Activated naive CD8-positive, alpha-beta T cell treated with anti-CD3 and anti-CD28 coated beads for 36 hours (primary cell): Measurements from ENCODE around the gene SPEG. TPM values are rescaled to one million over a fixed set of nuclear protein-coding genes. Genes with fewer than 3 reads are reported as not detected.
A peak's percentile ranks its signal among the peaks of the same experiment; 100 is the strongest.

Experiments used
- DNase-seq: peaks from one replicate; pipeline ENCODE4 v3.0.0; 2021
- H3K27ac Mint-ChIP-seq: one replicate; pipeline ENCODE4 v1.8.0; 2022; ENCODE audit warnings: mild to moderate bottlenecking, moderate library complexity, mixed read lengths
- H3K27me3 Mint-ChIP-seq: one replicate; pipeline ENCODE4 v1.8.0; 2022; ENCODE audit warnings: mild to moderate bottlenecking, mixed read lengths
- H3K36me3 Mint-ChIP-seq: one replicate; pipeline ENCODE4 v1.8.0; 2021; ENCODE audit warnings: mild to moderate bottlenecking, mixed read lengths
- H3K4me1 Mint-ChIP-seq: one replicate; pipeline ENCODE4 v1.8.0; 2021; ENCODE audit warnings: mixed read lengths
- H3K4me3 Mint-ChIP-seq: one replicate; pipeline ENCODE4 v1.8.0; 2022; ENCODE audit warnings: mild to moderate bottlenecking, moderate library complexity, mixed read lengths
- H3K9me3 Mint-ChIP-seq: one replicate; pipeline ENCODE4 v1.8.0; 2022; ENCODE audit warnings: mixed read lengths
- total RNA-seq, 2 experiments: library from RNA; stranded (reverse); gene quantifications; one replicate each; pipeline ENCODE4 v1.2.3, GENCODE V29; 2021

The SPEG gene
- total RNA-seq, 2 experiments from 2014 or later = 1.5 to 1.6 TPM

DNA sequence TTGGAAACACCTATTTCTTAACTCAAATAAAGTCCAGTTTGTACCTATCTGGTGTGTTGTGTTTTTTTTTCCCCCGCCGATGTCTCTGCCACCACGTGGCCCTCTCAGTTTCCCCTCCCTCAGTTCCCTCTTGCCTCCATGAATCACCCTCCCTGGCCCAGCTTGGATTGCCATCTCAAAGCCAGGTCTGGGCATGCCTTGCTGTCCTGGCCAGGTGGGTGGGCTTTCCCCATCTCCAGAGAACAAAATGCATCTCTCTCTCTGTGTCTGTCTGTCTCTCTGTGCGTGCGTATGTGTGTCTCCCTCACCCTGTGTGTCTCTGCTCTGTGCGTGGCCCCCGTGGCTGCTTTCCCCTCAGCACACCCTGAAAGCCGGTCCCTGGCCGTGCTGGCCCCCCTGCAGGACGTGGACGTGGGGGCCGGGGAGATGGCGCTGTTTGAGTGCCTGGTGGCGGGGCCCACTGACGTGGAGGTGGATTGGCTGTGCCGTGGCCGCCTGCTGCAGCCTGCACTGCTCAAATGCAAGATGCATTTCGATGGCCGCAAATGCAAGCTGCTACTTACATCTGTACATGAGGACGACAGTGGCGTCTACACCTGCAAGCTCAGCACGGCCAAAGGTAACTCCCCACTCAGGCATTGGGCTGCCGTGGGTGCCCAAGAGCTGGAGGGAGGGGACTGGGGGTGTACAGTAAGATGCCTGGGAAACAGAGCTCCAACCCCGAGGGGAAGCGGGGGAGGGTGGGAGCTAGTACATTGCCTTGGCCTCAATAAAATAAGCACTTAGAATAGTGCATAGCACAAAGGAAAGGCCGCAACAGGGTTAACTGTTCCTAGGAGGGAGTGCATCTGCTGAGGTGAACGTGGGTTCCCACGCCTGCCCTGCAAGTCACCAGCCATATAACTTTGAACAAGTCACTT, 32.4 kb downstream of the SPEG start:
- Mint-ChIP-seq H3K27me3 (no peaks in the 10 kb centered on the region), H3K9me3 (no peaks in the 10 kb centered on the region), H3K27ac (no peak overlapping the region)

DNA sequence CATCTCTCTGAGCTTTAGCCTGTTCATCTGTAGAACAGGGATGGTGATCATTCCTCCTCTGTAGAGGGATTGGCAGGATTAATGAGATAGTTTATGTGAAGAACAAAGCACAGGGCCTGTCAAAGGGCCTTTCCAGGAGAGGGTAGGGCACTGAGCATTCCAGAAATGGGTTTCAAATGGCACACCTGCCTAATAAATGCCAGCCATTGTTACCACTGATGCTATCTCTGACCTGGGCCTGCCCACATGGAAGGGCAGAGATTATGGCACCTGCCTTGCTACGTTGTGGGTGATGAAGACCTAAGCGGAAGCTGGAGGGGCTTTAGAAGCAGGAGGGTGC, 33.1 kb downstream of the SPEG start:
- no peaks in the 10 kb centered on the region for H3K27me3 Mint-ChIP-seq
- no peaks in the 10 kb centered on the region for H3K9me3 Mint-ChIP-seq
- DNase-seq = no peak

More for the DNA sequence above, 32.4 kb downstream of the SPEG start:
- DNase-seq = no peak
- Mint-ChIP-seq H3K4me1 (no peaks in the 10 kb centered on the region), H3K36me3 (no peaks in the 10 kb centered on the region), H3K4me3 (no peak overlapping the region)

DNA sequence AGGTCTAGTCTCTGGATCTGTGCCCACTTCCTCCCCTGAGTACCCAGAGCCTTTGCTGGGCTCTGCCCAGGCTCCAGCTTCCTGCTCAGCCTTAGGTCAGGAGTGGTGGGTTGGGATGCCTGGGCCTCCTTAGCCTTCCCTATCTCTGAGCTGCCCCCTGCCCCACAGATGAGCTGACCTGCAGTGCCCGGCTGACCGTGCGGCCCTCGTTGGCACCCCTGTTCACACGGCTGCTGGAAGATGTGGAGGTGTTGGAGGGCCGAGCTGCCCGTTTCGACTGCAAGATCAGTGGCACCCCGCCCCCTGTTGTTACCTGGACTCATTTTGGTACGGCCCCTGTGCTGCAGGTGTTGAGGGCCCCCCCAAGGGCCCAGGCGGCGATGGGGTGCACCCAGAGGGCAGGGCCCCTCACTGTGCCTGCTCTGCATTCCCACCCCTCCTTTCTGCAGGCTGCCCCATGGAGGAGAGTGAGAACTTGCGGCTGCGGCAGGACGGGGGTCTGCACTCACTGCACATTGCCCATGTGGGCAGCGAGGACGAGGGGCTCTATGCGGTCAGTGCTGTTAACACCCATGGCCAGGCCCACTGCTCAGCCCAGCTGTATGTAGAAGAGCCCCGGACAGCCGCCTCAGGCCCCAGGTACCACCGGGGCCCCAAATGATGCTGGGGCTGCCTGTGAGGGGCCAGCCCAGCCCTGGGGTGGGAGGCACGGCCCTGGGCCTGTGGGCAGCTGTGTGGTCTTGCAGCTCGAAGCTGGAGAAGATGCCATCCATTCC, 34.0 kb downstream of the SPEG start:
- no peaks in the 10 kb centered on the region for H3K36me3 Mint-ChIP-seq
- no peak for DNase-seq
- no peak overlapping the region for H3K27ac Mint-ChIP-seq
- no peak overlapping the region for H3K4me3 Mint-ChIP-seq
- no peaks in the 10 kb centered on the region for H3K27me3 Mint-ChIP-seq
- no peaks in the 10 kb centered on the region for H3K9me3 Mint-ChIP-seq
- no peaks in the 10 kb centered on the region for H3K4me1 Mint-ChIP-seq

More for the DNA sequence above, 33.1 kb downstream of the SPEG start:
- Mint-ChIP-seq H3K36me3 (no peaks in the 10 kb centered on the region), H3K4me3 (no peak overlapping the region), H3K4me1 (no peaks in the 10 kb centered on the region), H3K27ac (no peak overlapping the region)

DNA sequence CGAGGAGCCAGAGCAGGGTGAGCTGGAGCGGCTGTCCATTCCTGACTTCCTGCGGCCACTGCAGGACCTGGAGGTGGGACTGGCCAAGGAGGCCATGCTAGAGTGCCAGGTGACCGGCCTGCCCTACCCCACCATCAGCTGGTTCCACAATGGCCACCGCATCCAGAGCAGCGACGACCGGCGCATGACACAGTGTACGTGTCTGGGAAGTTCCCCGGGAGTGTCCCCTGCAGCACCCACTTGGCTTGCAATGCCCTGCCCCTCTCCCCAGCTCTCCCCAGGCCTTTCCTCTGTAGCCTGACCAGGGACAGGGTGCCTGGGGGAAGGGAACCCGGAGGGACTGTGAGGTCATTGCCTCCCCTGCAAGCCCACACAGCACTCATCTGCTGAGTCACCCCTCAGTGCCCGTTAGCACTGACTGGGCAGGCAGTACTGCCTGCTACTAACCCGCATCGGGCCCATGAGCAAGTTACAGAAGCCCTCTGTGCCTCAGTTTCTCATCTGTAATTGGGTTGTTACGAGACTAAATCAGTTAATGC, 34.6 kb downstream of the SPEG start:
- Mint-ChIP-seq H3K4me3 (no peak overlapping the region), H3K4me1 (no peaks in the 10 kb centered on the region), H3K36me3 (no peaks in the 10 kb centered on the region), H3K9me3 (no peaks in the 10 kb centered on the region), H3K27me3 (no peaks in the 10 kb centered on the region), H3K27ac (no peak overlapping the region)
- no peak for DNase-seq

DNA sequence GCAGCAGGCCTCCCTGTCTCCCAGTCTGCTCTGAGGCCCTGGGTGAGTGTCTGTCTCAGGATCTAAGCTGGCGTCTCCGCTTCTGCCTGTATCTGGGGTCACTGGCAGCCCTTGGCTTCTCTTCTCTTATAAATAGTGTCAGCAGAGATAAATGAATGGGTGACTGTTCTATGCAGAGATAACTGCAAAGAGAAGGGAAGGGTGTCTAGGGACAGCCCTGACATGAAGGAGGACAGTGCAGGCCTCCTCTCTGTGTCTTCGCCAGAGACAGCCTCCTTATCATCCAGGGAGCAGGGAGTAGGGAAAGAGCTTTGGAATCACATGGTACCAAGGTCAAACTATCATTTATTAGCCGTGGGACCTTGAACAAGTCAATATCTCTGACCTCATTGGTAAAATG, 35.8 kb downstream of the SPEG start:
- Mint-ChIP-seq H3K27ac (no peak overlapping the region), H3K27me3 (no peaks in the 10 kb centered on the region), H3K4me3 (no peak overlapping the region), H3K36me3 (no peaks in the 10 kb centered on the region), H3K9me3 (no peaks in the 10 kb centered on the region), H3K4me1 (no peaks in the 10 kb centered on the region)
- DNase-seq = no peak

DNA sequence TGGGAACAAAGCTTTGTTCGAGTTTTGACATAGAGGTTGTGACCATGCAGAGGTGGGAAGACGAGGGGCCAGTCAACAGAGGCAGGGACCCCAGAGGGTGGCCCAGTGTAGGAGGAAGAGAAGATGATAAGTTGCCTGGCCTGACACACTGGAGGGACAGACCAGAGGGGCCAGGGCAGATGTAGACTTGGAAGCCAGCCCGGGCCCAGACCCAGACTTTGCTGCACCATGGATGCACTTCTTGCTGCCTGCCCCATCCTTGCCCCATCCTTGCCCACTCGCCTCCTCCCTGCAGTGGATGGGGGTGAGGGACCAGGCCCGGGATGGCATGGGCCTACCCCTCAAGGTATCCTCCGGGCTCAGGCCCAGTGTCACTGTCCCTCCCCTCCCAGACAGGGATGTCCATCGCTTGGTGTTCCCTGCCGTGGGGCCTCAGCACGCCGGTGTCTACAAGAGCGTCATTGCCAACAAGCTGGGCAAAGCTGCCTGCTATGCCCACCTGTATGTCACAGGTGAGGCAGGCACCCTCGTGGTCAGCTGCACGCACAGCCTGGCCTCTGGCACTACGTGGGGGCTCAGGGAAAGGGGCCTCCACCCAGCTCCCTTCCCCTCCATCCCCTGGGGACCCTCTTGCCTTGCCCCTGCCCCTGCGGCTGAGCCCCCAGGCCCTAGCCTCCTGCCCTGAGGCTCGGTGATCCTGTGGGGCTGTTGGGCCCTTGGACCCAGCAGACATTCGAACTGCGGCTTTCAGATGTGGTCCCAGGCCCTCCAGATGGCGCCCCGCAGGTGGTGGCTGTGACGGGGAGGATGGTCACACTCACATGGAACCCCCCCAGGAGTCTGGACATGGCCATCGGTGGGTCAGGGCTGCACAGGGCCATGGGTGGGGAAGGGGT, 37.1 kb downstream of the SPEG start:
- DNase-seq = no peak
- peaks cover 4% of the 10 kb centered on the region for H3K4me1 Mint-ChIP-seq
- no peak overlapping the region for H3K27ac Mint-ChIP-seq
- no peaks in the 10 kb centered on the region for H3K27me3 Mint-ChIP-seq
- no peak overlapping the region for H3K4me3 Mint-ChIP-seq
- H3K36me3 Mint-ChIP-seq = no peaks in the 10 kb centered on the region
- H3K9me3 Mint-ChIP-seq = no peaks in the 10 kb centered on the region

DNA sequence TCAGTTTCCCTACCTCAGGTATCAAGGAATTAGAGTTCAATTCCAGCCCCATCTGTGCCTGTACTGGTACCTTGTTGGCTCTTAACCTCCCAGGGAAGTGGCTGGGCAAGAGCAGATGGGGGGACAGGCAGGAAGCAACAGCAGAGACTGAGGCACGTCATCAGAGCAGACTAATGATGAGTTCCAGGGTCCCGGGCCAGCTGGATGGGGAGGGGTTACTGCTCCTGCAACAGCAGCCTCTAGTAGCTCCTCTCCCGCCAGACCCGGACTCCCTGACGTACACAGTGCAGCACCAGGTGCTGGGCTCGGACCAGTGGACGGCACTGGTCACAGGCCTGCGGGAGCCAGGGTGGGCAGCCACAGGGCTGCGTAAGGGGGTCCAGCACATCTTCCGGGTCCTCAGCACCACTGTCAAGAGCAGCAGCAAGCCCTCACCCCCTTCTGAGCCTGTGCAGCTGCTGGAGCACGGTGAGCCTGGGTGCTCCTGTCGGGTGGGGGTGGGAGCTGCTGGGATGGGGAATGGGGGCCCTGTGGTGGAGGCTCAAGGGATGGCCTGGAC, 38.1 kb downstream of the SPEG start:
- H3K4me3 Mint-ChIP-seq = no peak overlapping the region
- H3K9me3 Mint-ChIP-seq = no peaks in the 10 kb centered on the region
- no peak for DNase-seq
- H3K27ac Mint-ChIP-seq = no peak overlapping the region
- H3K4me1 Mint-ChIP-seq = peaks cover 4% of the 10 kb centered on the region
- no peaks in the 10 kb centered on the region for H3K27me3 Mint-ChIP-seq
- H3K36me3 Mint-ChIP-seq = no peaks in the 10 kb centered on the region

DNA sequence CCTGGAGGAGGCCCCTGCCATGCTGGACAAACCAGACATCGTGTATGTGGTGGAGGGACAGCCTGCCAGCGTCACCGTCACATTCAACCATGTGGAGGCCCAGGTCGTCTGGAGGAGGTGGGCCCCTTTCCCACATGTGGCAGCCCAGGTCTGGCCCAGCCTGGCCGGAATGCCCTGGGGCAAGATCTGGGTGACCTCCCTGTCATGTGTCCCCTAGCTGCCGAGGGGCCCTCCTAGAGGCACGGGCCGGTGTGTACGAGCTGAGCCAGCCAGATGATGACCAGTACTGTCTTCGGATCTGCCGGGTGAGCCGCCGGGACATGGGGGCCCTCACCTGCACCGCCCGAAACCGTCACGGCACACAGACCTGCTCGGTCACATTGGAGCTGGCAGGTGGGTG, 38.9 kb downstream of the SPEG start:
- Mint-ChIP-seq H3K27me3 (no peaks in the 10 kb centered on the region), H3K9me3 (no peaks in the 10 kb centered on the region), H3K27ac (no peak overlapping the region), H3K4me3 (no peak overlapping the region), H3K36me3 (no peaks in the 10 kb centered on the region), H3K4me1 (peaks cover 4% of the 10 kb centered on the region)
- DNase-seq = no peak

DNA sequence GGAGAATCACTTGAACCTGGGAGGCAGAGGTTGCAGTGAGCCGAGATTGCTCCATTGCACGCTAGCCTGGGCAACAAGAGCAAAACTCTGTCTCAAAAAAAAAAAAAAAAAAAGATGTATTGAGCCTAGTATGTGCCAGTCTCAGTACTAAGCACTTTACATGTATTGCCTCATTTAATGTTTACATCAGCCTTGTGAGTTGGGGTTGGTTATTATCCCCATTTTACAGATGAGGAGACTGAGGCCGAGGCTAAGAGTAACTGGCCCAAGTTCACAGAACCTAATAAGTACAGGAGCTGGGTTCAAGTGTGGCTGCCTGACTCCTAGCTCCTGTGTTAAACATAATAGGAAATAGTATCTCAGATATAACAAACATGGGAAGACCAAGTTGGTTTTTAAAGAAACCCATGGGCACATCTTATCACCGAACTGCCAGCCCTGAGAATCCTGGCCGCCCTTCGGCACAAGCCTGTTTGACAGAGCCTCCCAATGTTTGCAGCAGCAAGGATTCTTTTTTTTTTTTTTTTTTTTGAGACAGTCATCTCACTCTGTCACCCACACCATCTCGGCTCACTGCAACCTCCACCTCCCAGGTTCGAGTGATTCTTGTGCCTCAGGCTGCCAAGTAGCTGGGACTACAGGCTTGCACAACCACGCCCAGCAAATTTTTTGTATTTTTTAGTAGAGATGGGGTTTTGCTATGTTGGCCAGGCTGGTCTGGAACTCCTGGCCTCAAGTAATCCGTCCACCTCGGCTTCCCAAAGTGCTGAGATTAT, 39.8 kb downstream of the SPEG start:
- no peak for DNase-seq
- H3K27ac Mint-ChIP-seq = no peak overlapping the region
- no peaks in the 10 kb centered on the region for H3K27me3 Mint-ChIP-seq
- H3K4me3 Mint-ChIP-seq = no peak overlapping the region
- H3K36me3 Mint-ChIP-seq = no peaks in the 10 kb centered on the region
- no peaks in the 10 kb centered on the region for H3K9me3 Mint-ChIP-seq
- H3K4me1 Mint-ChIP-seq = peaks cover 4% of the 10 kb centered on the region

DNA sequence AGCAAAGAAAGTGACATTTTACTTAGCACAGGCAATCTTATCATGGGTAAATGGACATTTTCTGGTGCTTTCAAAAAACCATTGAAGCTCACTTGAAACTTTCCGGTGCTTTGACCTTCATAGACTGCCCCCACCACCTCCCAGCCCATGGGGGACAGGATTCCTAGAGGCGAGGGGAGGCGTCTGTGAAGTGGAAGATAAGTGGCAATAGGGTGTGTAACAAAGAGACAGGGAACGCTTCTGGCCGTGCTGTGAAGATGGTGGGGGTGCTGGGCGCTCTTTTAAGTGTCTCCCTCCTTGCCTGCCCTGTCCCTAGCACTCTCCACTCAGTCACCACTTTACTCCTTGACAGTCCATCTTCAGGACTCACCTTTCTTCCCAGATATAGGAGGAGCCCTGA, 40.6 kb downstream of the SPEG start:
- no peaks in the 10 kb centered on the region for H3K27me3 Mint-ChIP-seq
- H3K4me1 Mint-ChIP-seq = peaks cover 4% of the 10 kb centered on the region
- no peaks in the 10 kb centered on the region for H3K9me3 Mint-ChIP-seq
- H3K27ac Mint-ChIP-seq = no peak overlapping the region
- no peak overlapping the region for H3K4me3 Mint-ChIP-seq
- DNase-seq = no peak
- no peaks in the 10 kb centered on the region for H3K36me3 Mint-ChIP-seq

DNA sequence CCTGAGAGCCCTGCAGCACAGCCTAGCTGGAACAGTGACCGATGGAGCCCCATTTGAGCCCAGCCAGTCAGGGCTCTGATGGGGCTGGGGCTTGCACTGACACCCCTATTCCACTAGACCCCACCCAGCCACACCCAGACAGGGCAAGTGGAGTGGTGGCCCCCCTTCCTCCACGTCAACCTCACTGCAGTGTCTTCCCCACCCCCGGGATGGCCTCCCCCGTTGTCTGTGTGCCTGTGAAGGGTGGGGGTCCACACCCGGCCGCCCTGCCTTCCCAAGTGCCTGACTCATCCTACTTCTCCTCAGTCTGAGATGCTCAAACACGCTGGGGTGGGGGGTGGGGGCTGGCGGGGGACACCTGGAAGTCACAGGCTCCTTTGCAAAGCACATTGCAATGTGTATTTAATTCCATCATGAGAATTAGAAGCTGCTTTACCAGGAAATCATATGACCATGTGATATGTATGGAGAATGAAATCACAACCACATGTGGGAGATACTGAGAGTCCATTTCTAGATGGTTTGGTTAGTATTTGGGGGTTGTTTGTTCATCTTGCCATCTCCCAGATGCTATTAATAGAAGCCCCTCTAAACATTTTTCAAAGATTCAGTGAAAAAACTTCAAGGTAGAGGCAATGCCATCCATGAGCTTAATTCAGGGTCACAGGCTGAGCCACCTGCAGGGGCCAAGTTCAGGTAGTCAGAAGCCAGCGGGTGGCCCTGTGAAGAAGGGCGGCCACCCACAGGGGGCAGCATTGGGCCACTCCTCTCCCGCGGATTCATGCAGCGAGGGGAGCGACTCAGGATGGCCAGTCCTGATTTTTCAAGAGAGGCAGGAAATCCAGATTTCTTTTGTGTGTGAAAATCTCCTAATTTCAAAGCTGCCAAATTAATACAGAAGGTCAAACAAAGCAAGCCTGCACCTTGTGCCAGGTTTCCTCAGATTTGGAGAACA, 41.3 kb downstream of the SPEG start:
- Mint-ChIP-seq H3K27me3 (no peaks in the 10 kb centered on the region), H3K4me3 (no peak overlapping the region), H3K9me3 (no peaks in the 10 kb centered on the region), H3K36me3 (no peaks in the 10 kb centered on the region), H3K27ac (no peak overlapping the region), H3K4me1 (peaks cover 4% of the 10 kb centered on the region)
- peak; percentile 71 for DNase-seq

DNA sequence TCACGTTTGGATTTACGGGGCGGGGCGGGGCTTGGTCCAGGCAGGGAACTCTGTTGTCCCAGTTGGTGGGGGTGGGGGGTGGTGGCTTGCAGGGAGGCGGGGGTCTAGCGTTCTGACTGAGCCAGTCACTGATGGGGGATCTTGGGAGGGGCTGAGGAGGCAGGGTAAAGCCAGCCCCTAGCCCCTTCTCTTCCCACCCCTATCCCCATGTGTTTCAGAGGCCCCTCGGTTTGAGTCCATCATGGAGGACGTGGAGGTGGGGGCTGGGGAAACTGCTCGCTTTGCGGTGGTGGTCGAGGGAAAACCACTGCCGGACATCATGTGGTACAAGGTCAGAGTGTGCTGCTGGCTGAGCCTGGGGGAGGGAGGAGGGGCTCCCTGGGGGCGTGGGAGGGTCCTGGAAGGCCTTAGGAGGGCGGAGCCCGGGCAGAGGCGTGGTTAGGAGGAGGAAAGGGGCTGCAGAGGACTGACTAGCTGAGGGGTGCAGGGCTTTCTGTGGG, 42.1 kb downstream of the SPEG start:
- no peak overlapping the region for H3K27ac Mint-ChIP-seq
- no peak for DNase-seq
- peaks cover 4% of the 10 kb centered on the region for H3K4me1 Mint-ChIP-seq
- no peaks in the 10 kb centered on the region for H3K9me3 Mint-ChIP-seq
- no peak overlapping the region for H3K4me3 Mint-ChIP-seq
- H3K27me3 Mint-ChIP-seq = no peaks in the 10 kb centered on the region
- no peaks in the 10 kb centered on the region for H3K36me3 Mint-ChIP-seq

DNA sequence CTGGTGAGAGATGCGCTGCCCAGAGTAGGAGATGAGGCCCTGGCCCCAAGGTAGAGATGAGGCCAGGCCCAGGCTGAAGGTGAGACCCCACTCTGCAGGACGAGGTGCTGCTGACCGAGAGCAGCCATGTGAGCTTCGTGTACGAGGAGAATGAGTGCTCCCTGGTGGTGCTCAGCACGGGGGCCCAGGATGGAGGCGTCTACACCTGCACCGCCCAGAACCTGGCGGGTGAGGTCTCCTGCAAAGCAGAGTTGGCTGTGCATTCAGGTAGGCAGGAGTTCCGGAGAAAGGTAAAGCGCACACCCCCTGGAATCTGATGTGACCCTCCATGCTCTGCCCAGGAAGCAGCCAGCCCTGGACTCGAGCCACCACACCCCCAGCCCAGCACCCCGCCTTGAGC, 42.5 kb downstream of the SPEG start:
- no peaks in the 10 kb centered on the region for H3K9me3 Mint-ChIP-seq
- no peaks in the 10 kb centered on the region for H3K36me3 Mint-ChIP-seq
- H3K27me3 Mint-ChIP-seq = peaks cover 4% of the 10 kb centered on the region
- H3K4me3 Mint-ChIP-seq = no peak overlapping the region
- H3K27ac Mint-ChIP-seq = no peak overlapping the region
- peaks cover 4% of the 10 kb centered on the region for H3K4me1 Mint-ChIP-seq
- no peak for DNase-seq
